ENCODE results near the gene ALOX15. TPM values are rescaled to one million over a fixed set of nuclear protein-coding genes. Genes with fewer than 3 reads are reported as not detected.
"Not testable (repeated sequence)": the region's sequence is repeated elsewhere in the genome, so short reads cannot be mapped to it uniquely, and the experiment has no call there.

Gene ALOX15
- polyA plus RNA-seq, 1 experiment: not detected

- CTCF ChIA-PET: interaction anchor here (1.1 to 9.5 kb wide), 3 partner anchors 16 to 30 kb away, joined by 3 to 52 read pairs (median 3); no protein-coding TSS in a partner anchor
- POLR2A ChIA-PET: no interaction called here
- no peak for DNase-seq (ENCODE audit: low read depth)
- Histone ChIP-seq H3K27me3 (ENCODE audit: control insufficient read depth, insufficient read depth, low read length) (peaks cover 11% of the 10 kb centered on the region), H3K36me3 (ENCODE audit: control insufficient read depth, insufficient read depth, low read length) (no peaks in the 10 kb centered on the region), H3K4me3 (ENCODE audit: low read depth, low read length) (no peak overlapping the region)
- TF ChIP-seq CTCF (IDR thresholded peaks at IDR 0.05; ENCODE audit: insufficient read depth, low read depth, low read length): no peak
Measured at GRCh38 chr17:4596636-4597380, 44.7 kb downstream of the ALOX15 start.

- DNase-seq (ENCODE audit: low read depth); H3K4me3 ChIP-seq (ENCODE audit: low read depth, low read length); POLR2A ChIA-PET; H3K36me3 ChIP-seq (ENCODE audit: control insufficient read depth, insufficient read depth, low read length): not testable (repeated sequence)
- CTCF ChIA-PET: interaction anchor here (9.5 kb wide), 1 partner anchor 29 kb away, joined by 52 read pairs; no protein-coding TSS in a partner anchor
- peaks cover 14% of the 10 kb centered on the region for H3K27me3 ChIP-seq (ENCODE audit: control insufficient read depth, insufficient read depth, low read length)
Measured at GRCh38 chr17:4595685-4596342, 45.7 kb downstream of the ALOX15 start.

- CTCF ChIA-PET: interaction anchor here (9.5 kb wide), 1 partner anchor 29 kb away, joined by 52 read pairs; no protein-coding TSS in a partner anchor
Measured at GRCh38 chr17:4594931-4595684, 46.4 kb downstream of the ALOX15 start.

GRCh38 chr17:4594406-4594805 is 47.1 kb downstream of the ALOX15 start:
- Histone ChIP-seq H3K27me3 (ENCODE audit: control insufficient read depth, insufficient read depth, low read length) (peaks cover 9% of the 10 kb centered on the region), H3K4me3 (ENCODE audit: low read depth, low read length) (no peak overlapping the region), H3K36me3 (ENCODE audit: control insufficient read depth, insufficient read depth, low read length) (no peaks in the 10 kb centered on the region)
- ChIA-PET CTCF (no interaction called here), POLR2A (no interaction called here)
- DNase-seq (ENCODE audit: low read depth): no peak
- TF ChIP-seq CTCF (IDR thresholded peaks at IDR 0.05; ENCODE audit: insufficient read depth, low read depth, low read length): no peak

More at GRCh38 chr17:4594931-4595684, 46.4 kb downstream of the ALOX15 start:
- Histone ChIP-seq H3K4me3 (ENCODE audit: low read depth, low read length) (no peak overlapping the region), H3K36me3 (ENCODE audit: control insufficient read depth, insufficient read depth, low read length) (no peaks in the 10 kb centered on the region), H3K27me3 (ENCODE audit: control insufficient read depth, insufficient read depth, low read length) (peaks cover 13% of the 10 kb centered on the region)
- no peak for DNase-seq (ENCODE audit: low read depth)
- 0 out of 2 replicates have a peak, but pooled peaks have one; percentile 10 for TF ChIP-seq CTCF (IDR thresholded peaks at IDR 0.05; ENCODE audit: insufficient read depth, low read depth, low read length)
- POLR2A ChIA-PET: no interaction called here

GRCh38 chr17:4593021-4593421 is 48.5 kb downstream of the ALOX15 start:
- DNase-seq (ENCODE audit: low read depth): no peak
- H3K4me3 ChIP-seq (ENCODE audit: low read depth, low read length): no peak overlapping the region
- no peak for TF ChIP-seq CTCF (IDR thresholded peaks at IDR 0.05; ENCODE audit: insufficient read depth, low read depth, low read length)
- peaks cover 10% of the 10 kb centered on the region for H3K27me3 ChIP-seq (ENCODE audit: control insufficient read depth, insufficient read depth, low read length)
- ChIA-PET POLR2A (no interaction called here), CTCF (interaction anchor here (1.0 kb wide), 1 partner anchor 18 kb away, joined by 3 read pairs; no protein-coding TSS in a partner anchor)
- H3K36me3 ChIP-seq (ENCODE audit: control insufficient read depth, insufficient read depth, low read length): no peaks in the 10 kb centered on the region

Measured in BJ (cell line).